Measurements from ENCODE around the gene ANKS1B. TPM values are rescaled to one million over a fixed set of nuclear protein-coding genes. Genes with fewer than 3 reads are reported as not detected.

The ANKS1B gene
- polyA plus RNA-seq, 3 donors = not detected

GRCh38 chr12:99224237-99224636 lies 760.5 kb downstream of the ANKS1B start:
- H3K9ac ChIP-seq (ENCODE audit: insufficient read depth, low read length, poor library complexity, severe bottlenecking) = no peak overlapping the region
- no peak overlapping the region for H3K27ac Mint-ChIP-seq
- DNase-seq = no peak
- H3K4me1 ChIP-seq (ENCODE audit: control insufficient read depth in 1 of 2, insufficient read depth in 2 of 2, low read length in 2 of 2) = no peaks in the 10 kb centered on the region
- intact Hi-C loops (cut with micrococcal nuclease) = no loop called here
- WGBS (ENCODE audit: insufficient coverage) = no CpG with 5 or more reads among the region's 5 CpGs
- no peaks in the 10 kb centered on the region for H3K36me3 Mint-ChIP-seq
- no peaks in the 10 kb centered on the region for H3K27me3 ChIP-seq (ENCODE audit: control insufficient read depth in 2 of 2, insufficient read depth in 2 of 2, low read length in 2 of 2)
- no peak overlapping the region for H3K4me2 ChIP-seq (replicated peaks; ENCODE audit: extremely low read depth, low read length, poor library complexity, severe bottlenecking)
- peaks cover 0 to 9% (median 0%) of the 10 kb centered on the region in 7 donors for H3K9me3 Mint-ChIP-seq
- H3K36me3 ChIP-seq (replicated peaks in 1 of 2; ENCODE audit: control insufficient read depth in 1 of 2, insufficient read depth in 2 of 2, low read length in 2 of 2) = no peaks in the 10 kb centered on the region
- H3K4me1 Mint-ChIP-seq = no peaks in the 10 kb centered on the region
- no peak overlapping the region for H2AFZ ChIP-seq (ENCODE audit: insufficient read depth, low read depth, low read length, poor library complexity, severe bottlenecking)
- no peak overlapping the region for H3K27ac ChIP-seq (ENCODE audit: low read depth in 1 of 2, low read length in 2 of 2)
- H3K27me3 Mint-ChIP-seq (ENCODE audit: low read depth in 3 of 3) = peaks cover 0 to 2% (median 1%) of the 10 kb centered on the region in 3 donors
- H3K79me2 ChIP-seq (ENCODE audit: insufficient read depth, low read length) = no peaks in the 10 kb centered on the region
- no peak overlapping the region for H3K4me3 ChIP-seq (replicated peaks in 1 of 3; ENCODE audit: low read depth in 2 of 3, low read length in 3 of 3)
- no peaks in the 10 kb centered on the region for H3K9me3 ChIP-seq (replicated peaks in 1 of 2; ENCODE audit: control insufficient read depth in 1 of 2, insufficient read depth in 1 of 2, low read length in 2 of 2)
- TF ChIP-seq, protein P1, sequence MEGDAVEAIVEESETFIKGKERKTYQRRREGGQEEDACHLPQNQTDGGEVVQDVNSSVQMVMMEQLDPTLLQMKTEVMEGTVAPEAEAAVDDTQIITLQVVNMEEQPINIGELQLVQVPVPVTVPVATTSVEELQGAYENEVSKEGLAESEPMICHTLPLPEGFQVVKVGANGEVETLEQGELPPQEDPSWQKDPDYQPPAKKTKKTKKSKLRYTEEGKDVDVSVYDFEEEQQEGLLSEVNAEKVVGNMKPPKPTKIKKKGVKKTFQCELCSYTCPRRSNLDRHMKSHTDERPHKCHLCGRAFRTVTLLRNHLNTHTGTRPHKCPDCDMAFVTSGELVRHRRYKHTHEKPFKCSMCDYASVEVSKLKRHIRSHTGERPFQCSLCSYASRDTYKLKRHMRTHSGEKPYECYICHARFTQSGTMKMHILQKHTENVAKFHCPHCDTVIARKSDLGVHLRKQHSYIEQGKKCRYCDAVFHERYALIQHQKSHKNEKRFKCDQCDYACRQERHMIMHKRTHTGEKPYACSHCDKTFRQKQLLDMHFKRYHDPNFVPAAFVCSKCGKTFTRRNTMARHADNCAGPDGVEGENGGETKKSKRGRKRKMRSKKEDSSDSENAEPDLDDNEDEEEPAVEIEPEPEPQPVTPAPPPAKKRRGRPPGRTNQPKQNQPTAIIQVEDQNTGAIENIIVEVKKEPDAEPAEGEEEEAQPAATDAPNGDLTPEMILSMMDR (IDR thresholded peaks at IDR 0.05) = no peak
- H4K20me1 ChIP-seq (ENCODE audit: insufficient read depth, low read length) = no peaks in the 10 kb centered on the region
- H3K4me3 Mint-ChIP-seq = no peak overlapping the region

DNA sequence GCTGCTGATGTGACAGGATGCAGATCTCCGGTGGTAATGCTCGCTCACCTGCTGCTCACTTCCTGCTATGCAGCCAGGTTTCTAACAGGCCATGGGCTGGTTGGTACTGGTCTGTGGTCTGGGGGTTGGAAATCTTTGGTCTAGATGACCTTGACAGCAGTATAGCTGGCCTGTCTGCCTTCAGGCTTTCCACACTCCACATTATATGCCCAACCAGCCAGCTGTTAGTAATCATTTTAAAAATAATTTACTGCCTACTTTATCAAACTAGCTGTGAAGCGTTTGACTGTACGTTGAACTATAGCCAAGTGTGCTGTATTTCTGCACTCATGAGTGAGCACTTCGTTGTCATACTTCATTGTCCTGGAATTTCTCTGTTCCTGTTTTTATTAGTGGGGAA lies 761.2 kb downstream of the ANKS1B start:
- intact Hi-C loops (cut with micrococcal nuclease) = no loop called here
- Mint-ChIP-seq H3K36me3 (no peaks in the 10 kb centered on the region), H3K4me3 (no peak overlapping the region), H3K4me1 (no peaks in the 10 kb centered on the region), H3K27me3 (ENCODE audit: low read depth in 3 of 3) (peaks cover 0 to 3% (median 2%) of the 10 kb centered on the region in 3 donors), H3K9me3 (peaks cover 0 to 9% (median 0%) of the 10 kb centered on the region in 7 donors), H3K27ac (no peak overlapping the region)
- no peak overlapping the region for H3K4me3 ChIP-seq (replicated peaks in 1 of 3; ENCODE audit: low read depth in 2 of 3, low read length in 3 of 3)
- no peaks in the 10 kb centered on the region for H3K36me3 ChIP-seq (replicated peaks in 1 of 2; ENCODE audit: control insufficient read depth in 1 of 2, insufficient read depth in 2 of 2, low read length in 2 of 2)
- no peaks in the 10 kb centered on the region for H4K20me1 ChIP-seq (ENCODE audit: insufficient read depth, low read length)
- H3K4me1 ChIP-seq (ENCODE audit: control insufficient read depth in 1 of 2, insufficient read depth in 2 of 2, low read length in 2 of 2) = no peaks in the 10 kb centered on the region
- no peak overlapping the region for H3K9ac ChIP-seq (ENCODE audit: insufficient read depth, low read length, poor library complexity, severe bottlenecking)
- no peak overlapping the region for H3K4me2 ChIP-seq (replicated peaks; ENCODE audit: extremely low read depth, low read length, poor library complexity, severe bottlenecking)
- WGBS (ENCODE audit: insufficient coverage) = 85% methylated on average over 2 of the region's 5 CpGs
- TF ChIP-seq, protein P1 (IDR thresholded peaks at IDR 0.05) = no peak
- H2AFZ ChIP-seq (ENCODE audit: insufficient read depth, low read depth, low read length, poor library complexity, severe bottlenecking) = no peak overlapping the region
- no peak overlapping the region for H3K27ac ChIP-seq (ENCODE audit: low read depth in 1 of 2, low read length in 2 of 2)
- H3K79me2 ChIP-seq (ENCODE audit: insufficient read depth, low read length) = no peaks in the 10 kb centered on the region
- no peaks in the 10 kb centered on the region for H3K9me3 ChIP-seq (replicated peaks in 1 of 2; ENCODE audit: control insufficient read depth in 1 of 2, insufficient read depth in 1 of 2, low read length in 2 of 2)
- H3K27me3 ChIP-seq (ENCODE audit: control insufficient read depth in 2 of 2, insufficient read depth in 2 of 2, low read length in 2 of 2) = no peaks in the 10 kb centered on the region
- DNase-seq = no peak

Measured in CD14-positive monocyte (primary cell).